HG03045 (cell line): ENCODE results near the gene FAM53B.

ENCODE experiments used
- ATAC-seq: cut with Tn5 transposase; IDR thresholded peaks from one replicate; pipeline ENCODE4 v1.9.1; 2021; ENCODE audit warnings: mild to moderate bottlenecking, moderate library complexity; ENCODE audit not compliant: unreplicated experiment

The FAM53B gene

DNA sequence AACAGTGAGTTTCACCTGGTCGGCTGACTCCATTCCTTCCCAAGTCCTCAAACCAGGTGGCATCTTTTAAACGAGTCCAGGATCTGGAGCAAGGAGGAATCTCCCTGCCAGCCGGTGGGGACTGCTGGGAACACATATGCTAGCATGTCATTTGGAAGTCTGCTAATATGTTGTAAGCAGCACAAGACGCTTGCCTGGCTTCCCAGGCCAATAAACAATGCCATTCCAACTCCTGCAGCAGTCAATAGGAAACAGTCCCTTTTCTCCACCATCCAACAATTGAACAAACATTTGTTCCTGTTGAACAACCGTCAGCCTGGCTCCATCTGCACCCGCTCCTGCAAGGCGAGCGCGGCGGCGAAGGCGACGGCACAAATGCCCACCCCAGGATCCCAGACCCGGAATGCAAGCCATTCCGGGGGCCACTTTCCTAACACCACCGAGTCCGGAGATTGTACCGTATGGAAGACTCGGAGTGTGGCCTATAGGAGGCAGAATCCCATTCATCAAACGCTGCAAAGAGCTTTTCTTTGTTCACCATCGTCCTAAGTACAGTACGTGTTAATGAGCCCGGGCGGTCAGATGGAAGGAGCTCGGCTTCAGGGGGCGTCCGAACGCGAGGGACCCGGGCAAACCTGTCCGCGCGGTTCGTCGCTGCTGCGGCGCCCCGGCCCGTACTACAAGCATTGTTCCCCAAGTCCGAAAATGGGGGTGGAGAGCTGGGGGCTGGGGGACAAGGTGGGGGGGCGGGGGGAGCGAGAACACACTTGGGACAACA lies 1.6 kb downstream of the FAM53B start:
- ATAC-seq, result no peak

DNA sequence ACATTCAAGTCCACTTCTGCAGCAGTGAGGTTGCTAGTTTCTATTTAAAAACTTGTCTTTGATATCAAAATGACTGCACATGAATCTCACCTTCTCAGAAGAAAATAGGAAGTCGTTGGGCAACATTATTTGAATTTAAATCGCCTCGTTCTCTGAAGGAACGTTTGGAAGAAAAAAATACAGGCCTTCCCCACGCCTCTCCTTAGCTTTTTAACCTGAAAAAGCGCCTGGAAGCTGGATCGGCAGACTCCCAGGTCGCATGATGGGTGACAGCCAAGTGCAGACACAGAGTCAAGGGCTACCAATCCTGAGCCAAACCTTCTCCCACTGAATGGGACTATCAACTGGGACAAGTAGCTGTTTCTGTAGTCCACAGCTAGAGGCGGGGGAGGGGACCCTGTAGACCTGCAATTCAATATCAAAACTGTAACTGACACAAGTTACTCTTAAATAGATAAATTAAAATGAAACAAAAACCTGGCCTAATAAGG lies 2.2 kb downstream of the FAM53B start:
- no peak for ATAC-seq

DNA sequence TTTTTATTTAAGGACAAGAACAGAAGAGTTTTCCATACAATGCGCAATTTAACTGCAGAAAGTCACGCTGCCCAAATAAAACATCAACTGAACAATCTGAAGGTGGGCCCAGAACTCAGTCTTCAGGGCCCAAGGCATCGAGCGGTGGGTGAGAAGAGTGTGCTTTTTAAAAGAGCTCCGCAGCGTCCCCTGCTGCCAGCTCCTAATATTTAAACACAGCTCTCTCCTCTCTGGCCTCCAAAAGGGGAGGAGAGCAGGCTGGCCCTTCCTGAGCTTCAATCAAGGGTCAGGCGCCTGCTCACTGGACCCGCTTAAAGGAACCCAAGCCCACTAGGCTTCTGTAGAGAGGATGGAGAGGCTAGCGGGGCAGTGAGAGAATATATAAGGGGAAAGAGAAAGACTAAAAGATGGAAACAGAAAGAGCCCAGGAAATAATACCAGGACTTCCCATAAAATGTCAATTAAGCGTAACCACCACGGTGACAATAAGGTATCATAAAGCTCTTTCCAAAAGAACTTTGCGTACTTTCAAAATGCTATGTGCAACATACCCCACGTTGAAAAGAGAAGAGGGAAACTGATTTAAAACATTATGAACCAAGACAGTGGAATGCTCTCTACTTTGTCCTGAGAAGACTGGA lies 2.8 kb downstream of the FAM53B start:
- peak; percentile 33 for ATAC-seq

DNA sequence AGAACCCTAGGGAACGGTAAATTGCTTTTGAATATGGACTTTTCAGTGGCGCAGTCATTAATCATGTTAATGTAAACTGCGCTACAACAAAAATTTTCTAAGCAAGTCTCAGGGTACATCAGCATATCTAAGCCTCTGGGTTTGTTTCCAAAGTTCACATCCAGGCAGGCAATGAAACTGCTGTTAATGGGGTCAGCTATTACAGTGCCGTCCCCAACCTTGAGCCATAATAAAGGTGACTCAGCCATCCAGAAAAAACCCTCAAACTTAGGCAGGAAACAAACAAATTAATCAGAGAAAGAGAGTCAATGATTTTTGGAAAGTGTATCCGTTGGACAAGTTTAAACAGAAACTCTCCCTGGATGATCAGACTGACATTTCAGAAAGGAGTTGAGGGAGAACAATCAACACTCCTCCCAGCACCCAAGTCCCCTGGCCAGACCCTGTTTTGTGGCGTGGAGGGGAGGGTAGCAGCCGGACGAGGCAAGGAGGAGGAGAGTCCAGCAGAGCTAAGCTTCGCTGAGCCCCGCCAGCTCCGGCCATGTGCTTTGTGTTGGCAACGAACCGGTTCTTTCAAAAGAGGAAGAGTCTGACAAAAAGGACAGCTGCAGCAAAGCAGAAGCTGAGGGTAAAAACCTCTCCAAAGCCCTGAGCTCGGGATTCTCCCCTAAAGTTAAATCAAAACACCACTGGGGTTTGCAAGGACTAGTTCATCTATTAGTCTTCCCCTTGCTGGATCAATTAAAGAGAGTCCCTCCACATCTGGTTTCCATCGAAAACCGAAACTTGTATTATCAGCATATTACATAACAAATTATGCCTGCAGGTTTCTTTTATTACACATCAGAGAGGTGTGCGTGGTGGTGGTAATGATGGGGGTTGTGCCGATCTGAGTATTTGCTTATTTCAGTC lies 3.6 kb downstream of the FAM53B start:
- peak; percentile 6 for ATAC-seq

DNA sequence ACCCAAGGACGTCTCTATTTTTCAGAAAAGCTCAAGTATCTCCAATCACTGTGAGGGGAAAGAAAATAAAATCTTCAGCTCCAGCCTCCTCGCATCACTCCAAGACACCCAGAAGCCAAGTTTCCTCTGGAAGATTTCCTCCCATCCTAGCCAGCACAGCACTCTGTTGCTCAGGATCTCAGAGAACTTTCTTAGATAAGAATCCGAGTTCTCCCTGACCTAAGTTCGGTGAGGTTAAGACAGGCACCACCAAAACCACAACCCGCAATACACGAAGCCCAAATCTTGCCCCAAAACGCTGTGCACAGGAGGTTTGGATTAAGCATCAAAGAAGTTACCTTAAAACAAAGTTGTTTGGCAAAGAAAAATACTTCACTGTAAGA lies 4.2 kb downstream of the FAM53B start:
- ATAC-seq, result no peak

DNA sequence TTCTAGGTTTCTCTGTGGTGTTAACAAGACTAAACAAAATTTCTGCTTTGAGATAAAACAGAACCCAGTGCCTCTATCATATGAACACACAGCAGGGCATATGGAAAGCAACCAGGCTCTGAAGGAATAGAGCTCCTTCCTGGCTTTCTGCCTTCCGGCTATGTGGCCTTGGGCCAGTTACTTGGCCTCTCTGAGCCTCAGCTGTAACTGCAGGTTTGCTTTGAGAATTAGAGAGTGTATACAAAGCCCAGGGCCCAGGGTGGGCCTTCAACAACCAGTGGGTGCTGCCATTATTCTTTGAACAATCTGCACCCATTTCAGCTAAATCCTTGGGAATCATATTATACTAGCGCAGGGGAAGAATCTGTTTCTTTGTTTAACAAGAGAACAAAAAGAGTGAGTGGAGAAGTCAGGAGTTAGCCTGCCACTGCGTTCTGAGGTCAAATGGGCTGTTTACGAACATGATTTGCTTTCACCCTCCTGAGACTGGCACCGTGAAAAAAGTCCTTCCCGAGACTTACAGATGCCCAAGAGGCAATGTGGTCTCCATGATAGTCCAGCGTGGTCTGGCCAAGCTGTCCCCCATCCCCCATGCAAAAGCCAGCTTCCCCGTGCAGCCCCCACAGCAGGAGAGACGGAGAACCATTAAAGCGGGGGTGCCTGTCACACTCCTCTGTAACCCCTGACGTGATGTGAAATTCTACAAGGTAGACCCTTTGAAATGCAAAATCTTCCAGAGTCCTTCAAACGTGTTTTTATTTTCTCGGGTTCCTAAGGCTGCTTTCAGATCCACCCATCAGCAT lies 4.9 kb downstream of the FAM53B start:
- no peak for ATAC-seq

DNA sequence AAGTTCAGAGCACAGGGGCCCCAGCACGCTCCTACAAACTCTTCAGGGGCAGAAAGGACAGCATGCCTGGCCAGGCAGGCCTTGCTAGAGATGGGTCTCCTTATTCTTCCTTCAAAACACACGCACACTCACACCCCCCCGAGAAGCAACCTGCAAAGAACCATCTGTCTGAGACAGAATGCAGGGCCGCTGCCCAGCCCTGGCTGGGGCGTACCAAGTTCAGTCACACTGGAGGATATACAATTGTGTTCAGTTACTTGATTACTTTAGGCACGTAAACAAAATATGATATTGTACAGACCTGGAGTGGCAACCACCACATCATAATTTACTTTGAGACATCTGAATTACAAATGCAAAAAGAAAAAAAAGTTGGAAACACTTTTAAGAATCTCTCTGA lies 5.7 kb downstream of the FAM53B start:
- no peak for ATAC-seq

DNA sequence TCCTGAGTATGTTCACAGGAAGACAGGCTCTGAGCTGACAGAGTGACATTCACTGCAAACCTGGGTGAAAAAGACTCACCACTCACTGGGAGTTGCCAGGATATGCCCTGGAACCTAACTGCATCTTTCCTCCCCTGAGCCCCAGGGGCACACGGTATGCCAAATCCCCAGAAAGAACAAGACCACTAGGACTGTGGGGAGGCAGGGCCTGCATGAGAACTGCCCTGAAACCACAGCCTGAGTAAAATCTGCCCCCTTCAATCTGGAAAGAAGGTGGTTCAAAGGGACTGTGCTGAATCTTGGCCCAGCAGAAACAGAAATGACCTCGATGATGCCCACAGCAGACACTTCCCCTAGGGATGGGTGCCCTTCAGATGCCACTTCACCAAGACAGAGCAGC lies 6.5 kb downstream of the FAM53B start:
- no peak for ATAC-seq

DNA sequence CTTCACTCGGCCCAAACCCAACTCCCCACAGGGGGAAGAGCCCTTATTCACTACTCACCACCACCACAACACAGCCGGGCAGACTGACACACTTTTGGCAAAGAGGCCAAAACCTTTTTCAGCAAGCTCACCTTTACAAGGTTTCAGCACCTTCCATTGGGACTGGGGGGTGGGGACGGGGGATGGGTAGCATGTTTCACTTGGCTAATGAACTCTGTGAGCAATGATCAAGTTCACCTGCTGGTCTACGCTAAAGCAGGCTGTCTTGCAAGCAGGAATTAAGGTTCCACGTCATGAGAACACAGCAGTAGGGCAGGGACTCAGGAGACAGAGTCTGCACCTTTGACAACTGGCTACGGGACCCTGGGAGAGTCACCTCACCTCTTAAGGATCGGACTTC lies 7.0 kb downstream of the FAM53B start:
- ATAC-seq, result no peak

DNA sequence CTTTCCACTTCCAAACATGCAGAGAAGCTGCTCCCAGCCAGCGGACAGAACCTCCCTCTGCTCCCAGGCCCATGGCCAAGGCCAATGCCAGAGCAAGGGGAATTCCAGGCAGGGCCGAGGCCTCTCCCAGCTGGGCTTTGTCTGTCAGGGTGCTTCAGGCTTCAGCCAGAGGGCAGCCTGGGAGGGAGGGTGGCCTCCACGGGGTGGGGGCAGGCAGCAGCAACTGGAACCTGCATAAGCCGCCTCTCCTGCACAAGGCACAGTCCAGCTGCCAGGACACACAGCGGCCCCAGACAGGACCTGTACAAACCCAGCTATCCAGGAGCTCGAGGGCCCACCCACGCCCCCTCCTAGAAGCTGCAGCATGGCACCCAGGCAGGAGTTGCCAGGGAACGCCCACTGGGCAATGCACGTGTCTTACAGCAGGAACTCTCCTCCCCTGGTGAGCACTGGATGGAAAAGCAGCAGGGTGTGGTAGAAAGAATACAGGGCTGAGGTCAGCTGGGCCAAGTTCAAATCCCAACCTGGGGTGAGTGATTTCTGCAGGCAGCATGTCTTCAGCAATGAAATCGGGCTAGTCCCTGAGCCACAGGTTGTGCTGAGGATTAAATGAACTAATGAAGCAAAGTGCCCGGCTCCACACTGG lies 7.6 kb downstream of the FAM53B start:
- no peak for ATAC-seq

DNA sequence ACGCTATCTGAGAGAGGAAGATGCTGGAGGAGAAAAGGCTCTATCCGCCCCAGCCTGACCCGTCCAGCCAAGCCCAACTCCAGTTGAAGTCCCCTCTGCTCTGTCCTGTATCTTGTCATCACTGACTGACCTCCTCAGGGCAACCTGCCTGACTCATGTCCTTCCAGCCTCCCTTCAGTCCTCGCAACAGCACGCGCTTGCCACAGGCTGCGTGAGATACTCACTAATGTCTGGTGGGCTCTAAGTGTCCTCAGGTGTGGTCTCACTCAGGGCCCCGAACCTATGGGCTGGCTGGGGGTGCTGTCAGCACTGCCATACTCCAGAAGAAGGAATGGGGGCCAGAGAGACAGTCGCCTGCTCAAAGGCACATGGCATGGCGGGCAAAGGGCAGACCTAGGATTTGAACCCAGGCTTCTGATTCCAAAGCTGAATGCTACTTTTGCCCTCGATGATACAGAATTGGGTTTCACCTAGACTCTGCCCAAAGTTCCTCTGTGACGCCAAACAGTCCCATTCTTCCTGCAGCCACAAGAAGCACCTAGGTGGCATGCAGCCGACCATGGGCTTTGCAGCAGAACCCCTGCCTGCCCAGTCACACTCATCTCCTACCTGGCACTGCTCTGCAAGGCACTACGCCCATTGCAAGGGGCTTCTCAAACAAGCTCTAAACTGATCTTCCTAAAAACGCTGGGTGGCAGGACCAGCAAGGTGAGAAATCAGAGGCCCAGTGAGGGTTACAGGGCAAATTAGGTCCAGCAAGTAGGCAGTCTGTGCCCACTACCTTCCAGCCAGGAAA lies 8.5 kb downstream of the FAM53B start:
- no peak for ATAC-seq

DNA sequence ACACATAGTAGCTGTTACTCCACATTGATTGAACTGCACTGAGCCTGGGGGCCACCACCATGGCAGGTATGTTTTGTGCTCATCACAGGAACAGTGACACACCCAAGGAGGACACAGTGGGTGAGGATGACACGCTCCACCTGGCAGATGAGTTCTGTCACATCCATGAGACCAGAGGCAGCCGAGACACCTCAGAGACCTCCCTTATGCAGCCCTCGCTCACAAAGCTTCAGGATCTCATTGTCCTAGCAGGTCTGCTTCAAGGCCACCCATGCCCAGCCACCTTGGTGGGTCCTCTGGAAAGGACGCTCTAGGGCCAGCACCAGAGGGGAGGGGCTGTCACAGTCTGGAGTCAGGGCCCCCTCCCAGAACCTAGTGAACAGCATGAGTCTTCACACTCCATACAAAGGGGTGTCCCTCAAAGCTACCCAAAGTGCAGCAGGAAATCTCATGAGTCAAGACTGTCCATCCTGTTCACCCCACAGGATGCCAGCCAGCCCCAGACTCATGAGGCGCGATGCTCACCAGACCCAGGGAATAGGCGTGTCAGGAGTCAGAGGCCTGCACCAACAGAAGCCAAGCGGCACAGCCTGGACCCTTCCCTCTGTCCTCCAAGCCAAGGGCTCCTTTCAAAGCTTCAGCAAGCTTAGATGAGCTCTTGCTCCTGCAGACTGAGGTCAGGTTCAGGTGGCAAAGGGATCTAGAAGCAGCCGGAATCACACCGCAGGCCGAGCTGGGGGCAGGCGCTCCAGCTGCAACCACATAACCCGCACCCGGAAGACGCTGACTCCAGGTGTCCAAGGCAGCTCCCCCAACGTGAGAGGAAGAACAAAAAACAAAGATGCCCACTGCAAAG lies 9.6 kb downstream of the FAM53B start:
- ATAC-seq, result no peak

DNA sequence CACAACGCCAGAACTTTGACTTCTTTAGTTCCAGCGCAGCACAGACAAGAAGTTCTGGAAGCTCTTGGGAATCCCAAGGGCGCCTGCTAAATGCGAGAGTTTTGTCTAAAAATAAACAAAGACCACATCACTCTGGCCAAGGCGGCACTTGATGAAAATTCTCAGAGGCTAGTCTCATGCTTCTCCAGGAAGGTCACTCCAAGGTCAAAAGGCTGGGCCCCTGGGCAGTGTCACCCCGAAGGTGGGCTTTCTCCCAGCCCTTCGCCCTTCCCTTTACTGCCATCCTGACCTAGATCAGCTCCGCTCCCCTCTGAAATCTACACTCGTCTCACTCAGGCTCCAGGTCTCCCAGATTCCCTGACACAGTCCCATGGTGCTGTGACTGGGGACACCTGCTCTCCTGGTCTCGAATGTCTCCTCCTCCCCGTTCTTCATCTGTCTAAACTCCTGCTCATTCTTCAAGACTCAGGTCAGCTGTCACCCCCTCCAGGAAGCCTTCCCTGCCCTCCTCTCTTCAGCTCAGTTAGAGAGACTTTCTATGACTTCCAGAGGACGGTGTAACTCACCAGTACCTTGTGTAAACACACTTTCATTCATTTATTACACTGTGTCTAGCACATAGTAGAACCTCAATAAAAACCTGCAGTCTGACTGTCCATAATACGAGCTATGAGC lies 10.5 kb downstream of the FAM53B start:
- no peak for ATAC-seq

DNA sequence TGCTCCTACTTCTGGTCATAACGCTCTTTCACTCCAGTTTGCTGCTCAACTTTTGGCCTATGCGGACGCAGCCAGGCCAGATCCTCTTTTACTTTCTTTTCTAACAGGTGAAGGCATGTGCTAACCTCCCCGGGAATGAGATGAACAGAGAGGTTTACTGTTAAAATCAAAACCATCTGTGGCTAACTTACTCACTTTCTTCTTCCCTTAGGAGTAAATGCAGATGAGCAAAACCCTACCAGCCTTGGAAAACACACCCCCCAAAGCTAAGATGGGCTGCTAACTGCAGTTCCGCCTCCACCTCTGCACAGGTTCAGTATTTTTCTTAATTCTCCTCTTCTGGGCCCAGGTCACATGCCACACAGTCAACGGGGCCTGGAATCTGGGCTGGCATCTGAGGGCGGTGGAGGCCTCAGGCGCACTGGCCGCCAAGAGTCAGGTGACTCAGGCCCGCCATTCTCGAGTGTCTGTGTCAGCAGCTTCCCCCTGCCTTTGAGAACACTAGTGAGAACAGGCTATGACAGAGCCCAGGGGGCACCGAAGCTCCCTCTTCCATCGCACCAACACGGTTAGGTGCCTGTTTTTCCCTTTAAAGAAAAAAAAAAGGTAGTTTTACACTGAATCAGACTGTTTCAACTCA lies 11.1 kb downstream of the FAM53B start:
- peak; percentile 68 for ATAC-seq

DNA sequence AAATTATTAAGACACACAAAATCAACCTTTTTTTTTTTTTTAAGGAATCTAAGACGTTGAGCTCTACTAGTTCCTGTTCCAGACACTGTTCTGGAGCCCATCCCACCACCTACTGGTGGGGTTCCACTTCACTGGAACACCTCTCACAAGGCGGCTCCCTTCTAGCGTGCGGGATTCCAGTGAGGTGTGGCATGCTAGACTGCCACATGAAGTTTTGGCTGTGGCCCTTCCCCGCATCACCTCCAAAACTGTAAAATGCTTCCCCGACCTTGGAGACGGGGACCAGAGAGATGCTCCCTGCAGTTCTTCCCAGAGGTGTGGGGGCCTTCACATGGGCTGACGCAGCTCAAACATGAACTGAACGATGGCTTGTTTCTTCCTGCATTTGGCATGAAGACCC lies 12.6 kb downstream of the FAM53B start:
- ATAC-seq, result no peak

DNA sequence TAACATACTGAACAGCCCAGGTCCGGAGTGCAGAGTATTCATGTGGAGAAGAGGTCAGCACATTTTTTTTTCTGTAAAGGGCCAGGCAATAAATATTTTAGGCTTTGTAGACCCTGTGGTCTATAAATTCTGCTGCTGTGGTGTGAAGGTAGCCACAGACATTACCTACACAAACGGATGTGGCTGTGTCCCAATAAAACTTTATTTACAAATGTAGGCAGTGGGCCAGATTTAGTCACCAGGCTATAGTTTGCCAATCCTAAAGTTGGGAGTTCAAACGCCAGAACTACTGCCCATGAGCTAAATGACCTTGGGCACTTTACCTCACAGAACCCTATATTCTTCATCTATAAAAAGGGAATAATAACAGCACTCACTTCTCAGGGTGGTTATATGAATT lies 13.4 kb downstream of the FAM53B start:
- ATAC-seq, result no peak

DNA sequence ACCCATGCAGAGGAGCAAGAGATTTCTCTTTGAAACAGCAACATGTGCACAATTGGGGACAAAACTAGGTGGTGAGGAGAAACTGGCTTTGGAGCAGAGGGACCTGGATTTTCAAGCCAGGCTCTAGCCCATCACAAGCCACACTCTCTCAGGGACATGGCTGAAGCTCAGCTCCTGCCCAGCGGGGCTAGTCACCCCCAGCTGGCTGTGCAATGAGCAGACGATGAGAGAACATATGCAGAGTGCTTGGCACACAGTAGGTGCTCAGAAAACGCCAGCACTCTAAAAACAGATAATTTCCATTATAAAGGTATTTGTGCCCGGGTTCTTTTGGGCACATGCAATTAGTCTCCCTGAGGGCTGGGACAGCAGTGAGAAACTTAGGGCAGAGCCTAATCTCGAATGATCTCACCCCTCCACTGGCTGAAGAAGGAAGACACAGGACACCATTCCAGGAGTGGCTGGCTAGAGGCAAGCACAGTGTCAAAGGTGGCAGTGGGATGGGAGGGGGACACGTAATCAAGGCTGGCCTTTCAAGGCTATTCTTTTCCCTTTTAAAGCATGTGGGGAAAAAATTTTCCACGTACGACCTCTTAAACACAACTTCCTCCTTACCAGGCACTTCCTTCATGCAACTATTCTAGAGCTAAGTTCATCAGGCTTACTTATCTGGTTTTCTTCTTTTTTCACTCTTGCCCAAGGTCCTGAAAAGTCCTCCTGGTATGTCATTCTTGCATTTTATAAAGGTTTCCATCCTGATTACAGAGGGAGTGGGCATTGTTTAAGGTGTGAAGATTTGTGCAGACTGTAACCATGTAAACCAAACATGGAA lies 15.1 kb downstream of the FAM53B start:
- ATAC-seq, result no peak
